ENCODE results near the gene RPS6KA2.

The RPS6KA2 gene

DNA sequence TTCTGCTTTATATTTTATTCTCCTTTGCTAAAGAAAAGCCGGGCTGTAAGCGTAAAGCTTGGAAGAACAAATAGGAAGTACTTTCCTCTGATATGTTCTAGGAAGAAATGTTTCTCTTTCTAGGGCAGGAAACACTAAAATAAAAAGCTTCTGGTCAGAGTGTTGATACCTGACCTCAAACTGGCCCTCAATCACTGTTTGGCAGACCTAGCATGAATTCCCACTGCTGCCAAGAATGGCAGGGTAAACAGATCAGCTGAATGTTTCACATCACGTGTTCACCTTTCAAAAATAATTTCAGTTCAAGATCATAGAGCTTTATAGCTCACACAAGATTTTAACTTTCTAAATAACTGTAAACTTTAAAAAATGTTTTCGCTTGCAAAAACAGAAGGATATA is 247.3 kb downstream of the RPS6KA2 start:
- H3K4me3 ChIP-seq (ENCODE audit: low read depth, low read length), result no peak overlapping the region
- TF ChIP-seq, protein P1, sequence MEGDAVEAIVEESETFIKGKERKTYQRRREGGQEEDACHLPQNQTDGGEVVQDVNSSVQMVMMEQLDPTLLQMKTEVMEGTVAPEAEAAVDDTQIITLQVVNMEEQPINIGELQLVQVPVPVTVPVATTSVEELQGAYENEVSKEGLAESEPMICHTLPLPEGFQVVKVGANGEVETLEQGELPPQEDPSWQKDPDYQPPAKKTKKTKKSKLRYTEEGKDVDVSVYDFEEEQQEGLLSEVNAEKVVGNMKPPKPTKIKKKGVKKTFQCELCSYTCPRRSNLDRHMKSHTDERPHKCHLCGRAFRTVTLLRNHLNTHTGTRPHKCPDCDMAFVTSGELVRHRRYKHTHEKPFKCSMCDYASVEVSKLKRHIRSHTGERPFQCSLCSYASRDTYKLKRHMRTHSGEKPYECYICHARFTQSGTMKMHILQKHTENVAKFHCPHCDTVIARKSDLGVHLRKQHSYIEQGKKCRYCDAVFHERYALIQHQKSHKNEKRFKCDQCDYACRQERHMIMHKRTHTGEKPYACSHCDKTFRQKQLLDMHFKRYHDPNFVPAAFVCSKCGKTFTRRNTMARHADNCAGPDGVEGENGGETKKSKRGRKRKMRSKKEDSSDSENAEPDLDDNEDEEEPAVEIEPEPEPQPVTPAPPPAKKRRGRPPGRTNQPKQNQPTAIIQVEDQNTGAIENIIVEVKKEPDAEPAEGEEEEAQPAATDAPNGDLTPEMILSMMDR (IDR thresholded peaks at IDR 0.05; ENCODE audit: low read depth, low read length, missing control alignments), result no peak

DNA sequence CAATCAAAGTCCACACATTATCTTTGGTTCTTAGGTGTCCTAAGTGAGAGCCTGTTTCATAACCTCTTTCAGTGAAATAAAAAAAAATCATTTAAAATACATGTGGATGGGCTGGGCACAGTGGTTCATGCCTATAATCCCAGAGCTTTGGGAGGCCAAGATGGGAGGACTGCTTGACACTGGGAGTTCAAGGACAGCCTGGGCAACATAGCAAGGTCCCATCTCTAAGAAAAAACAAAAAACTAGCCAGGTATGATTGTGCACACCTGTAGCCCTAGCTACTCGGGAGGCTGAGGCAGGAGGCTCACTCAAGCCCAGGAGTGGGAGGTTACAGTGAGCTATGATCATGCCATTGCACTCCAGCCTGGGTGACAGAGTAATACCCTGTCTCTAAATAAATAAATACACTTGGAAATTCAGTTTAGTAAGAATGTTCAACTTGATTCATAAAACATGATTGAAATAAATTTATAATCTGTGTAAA is 247.9 kb downstream of the RPS6KA2 start:
- no peak overlapping the region for H3K4me3 ChIP-seq (ENCODE audit: low read depth, low read length)
- DNase-seq (ENCODE audit: low read depth), result no peak
- TF ChIP-seq, protein P1 (IDR thresholded peaks at IDR 0.05; ENCODE audit: low read depth, low read length, missing control alignments), result no peak

More for the DNA sequence above, 247.3 kb downstream of the RPS6KA2 start:
- DNase-seq (ENCODE audit: low read depth), result no peak

DNA sequence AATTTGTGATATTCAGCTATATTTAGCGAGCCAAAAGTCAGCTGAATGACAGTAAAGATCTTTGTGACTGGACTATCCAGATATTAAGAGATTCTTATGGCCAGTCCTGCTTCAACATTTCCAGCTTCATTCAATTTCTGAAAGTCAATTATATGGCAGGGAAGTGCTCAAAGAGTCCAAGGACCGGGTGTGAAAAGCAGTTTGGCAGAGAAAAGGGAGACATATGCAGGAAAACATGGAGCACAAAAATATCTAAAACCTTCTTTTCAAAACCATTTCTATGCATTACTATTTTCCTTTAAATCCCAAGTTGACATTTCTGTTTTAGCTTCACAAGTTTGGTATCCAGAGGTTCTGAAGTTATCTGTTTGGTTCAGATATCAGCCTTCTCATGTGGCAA is 249.3 kb downstream of the RPS6KA2 start:
- DNase-seq (ENCODE audit: low read depth), result no peak
- TF ChIP-seq, protein P1 (IDR thresholded peaks at IDR 0.05; ENCODE audit: low read depth, low read length, missing control alignments), result no peak
- H3K4me3 ChIP-seq (ENCODE audit: low read depth, low read length), result no peak overlapping the region

DNA sequence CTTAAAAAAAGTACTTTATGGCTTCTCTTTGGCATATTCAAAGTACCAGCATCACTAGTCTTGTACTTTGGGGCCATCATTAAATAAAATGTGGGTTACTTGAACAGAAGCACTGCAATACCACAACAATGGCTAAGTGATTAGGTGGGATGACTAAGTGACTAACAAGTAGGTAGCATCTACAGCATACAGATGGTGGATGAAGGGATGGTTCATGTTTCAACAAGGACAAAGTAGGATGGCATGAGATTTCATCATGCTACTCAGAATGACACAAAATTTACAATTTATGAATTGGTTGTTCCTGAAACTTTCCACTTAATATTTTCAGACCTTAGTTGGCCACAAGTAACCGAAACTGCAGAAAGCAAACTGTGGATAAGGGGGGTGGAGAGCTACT is 252.0 kb downstream of the RPS6KA2 start:
- H3K4me3 ChIP-seq (ENCODE audit: low read depth, low read length), result no peak overlapping the region
- TF ChIP-seq, protein P1 (IDR thresholded peaks at IDR 0.05; ENCODE audit: low read depth, low read length, missing control alignments), result no peak
- DNase-seq (ENCODE audit: low read depth), result no peak

DNA sequence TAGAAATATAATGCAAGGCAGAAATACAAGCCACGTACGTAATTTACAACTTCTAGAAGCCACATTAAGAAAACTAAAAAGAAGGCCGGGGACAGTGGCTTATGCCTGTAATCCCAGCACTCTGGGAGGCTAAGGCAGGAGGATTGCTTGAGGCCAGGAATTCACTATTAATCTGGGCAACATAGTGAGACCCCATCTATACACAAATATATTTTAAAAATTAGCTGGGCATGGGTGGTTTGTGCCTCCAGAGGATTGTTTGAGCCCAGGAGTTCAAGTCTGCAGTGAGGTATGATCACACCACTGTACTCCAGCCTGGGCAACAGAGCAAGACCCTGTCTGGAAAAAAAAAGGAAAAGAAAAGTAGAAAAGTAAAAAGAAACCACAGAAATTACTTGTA is 256.6 kb downstream of the RPS6KA2 start:
- TF ChIP-seq, protein P1 (IDR thresholded peaks at IDR 0.05; ENCODE audit: low read depth, low read length, missing control alignments), result no peak

DNA sequence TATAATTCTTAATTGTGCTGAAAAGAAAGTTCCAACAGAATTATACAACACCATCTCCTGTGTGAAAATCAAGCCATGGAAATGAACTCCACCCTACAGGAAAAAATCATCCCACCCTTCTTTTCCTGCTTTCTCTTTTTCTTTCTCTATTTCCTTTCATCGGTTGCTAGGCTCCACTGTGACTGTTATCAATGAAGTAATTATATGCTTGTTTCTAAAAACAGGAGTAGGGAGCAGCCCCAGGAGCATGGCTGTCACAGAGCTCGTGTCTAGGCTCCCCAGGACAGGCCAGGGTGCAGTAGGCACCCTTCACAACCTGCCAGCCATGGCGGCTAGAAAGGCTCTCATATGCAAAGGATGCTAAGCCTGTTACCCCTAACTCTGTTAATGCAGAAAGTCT is 257.3 kb downstream of the RPS6KA2 start:
- TF ChIP-seq, protein P1 (IDR thresholded peaks at IDR 0.05; ENCODE audit: low read depth, low read length, missing control alignments), result no peak
- no peak overlapping the region for H3K4me3 ChIP-seq (ENCODE audit: low read depth, low read length)
- no peak for DNase-seq (ENCODE audit: low read depth)

More for the DNA sequence above, 256.6 kb downstream of the RPS6KA2 start:
- no peak overlapping the region for H3K4me3 ChIP-seq (ENCODE audit: low read depth, low read length)
- no peak for DNase-seq (ENCODE audit: low read depth)

DNA sequence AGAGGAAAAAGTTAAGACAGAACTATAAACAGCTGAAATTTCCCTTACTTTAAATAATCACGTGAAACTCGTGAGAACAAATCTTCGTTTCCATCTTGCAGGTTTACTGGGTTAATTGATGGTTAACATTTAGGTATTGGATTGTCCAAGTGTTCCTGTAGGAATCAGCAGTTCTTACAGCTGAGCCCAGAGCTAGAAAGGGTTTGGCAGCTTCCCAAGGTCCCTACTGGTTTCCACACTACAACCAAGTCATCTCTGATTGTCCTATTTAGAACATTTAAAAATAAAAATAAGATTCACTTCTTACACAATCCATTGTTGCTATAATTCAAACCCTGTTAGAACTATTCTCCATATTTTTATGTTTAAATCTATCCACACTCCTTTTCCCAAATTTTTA is 260.1 kb downstream of the RPS6KA2 start:
- H3K4me3 ChIP-seq (ENCODE audit: low read depth, low read length), result no peak overlapping the region
- DNase-seq (ENCODE audit: low read depth), result no peak
- TF ChIP-seq, protein P1 (IDR thresholded peaks at IDR 0.05; ENCODE audit: low read depth, low read length, missing control alignments), result no peak

Measured in GM12864 (cell line).